OCI-LY7 (cell line): ENCODE results near the gene DNAJC28. TPM values are rescaled to one million over a fixed set of nuclear protein-coding genes. Genes with fewer than 3 reads are reported as not detected.

Experiments used
- BruUV-seq: library from RNA; stranded (reverse); fragments of 400-500 nt; replicated peaks from 2 replicates; lab custom pipeline; 2021; lab: Mats Ljungman, UMichigan
- CTCF ChIA-PET: fragments of 300-600 bp; sonication (Branson Sonifier 250); formaldehyde crosslinking; loops from one replicate; lab custom pipeline; 2022; ENCODE audit warnings: antibody characterized with exemption; ENCODE audit not compliant: unreplicated experiment; lab: Charles Lee
- POLR2A ChIA-PET: fragments of 300-600 bp; sonication (Branson Sonifier 250); formaldehyde crosslinking; loops from one replicate; lab custom pipeline; 2022; ENCODE audit warnings: antibody characterized with exemption; lab: Charles Lee
- DNase-seq: peaks from one replicate; pipeline ENCODE4 v3.0.0-alpha.2; 2015; ENCODE audit warnings: low spot score
- H2AFZ ChIP-seq: fragments of 200-600 bp; sonication (generic), shearing (Covaris generic); 2 replicates; pipeline ENCODE4 v1.6.1; 2014; ENCODE audit warnings: mild to moderate bottlenecking, antibody characterized with exemption, low read length, moderate library complexity
- H3K27ac ChIP-seq: fragments of 200-600 bp; sonication (generic); 2 replicates; pipeline ENCODE4 v1.5.1; 2014; ENCODE audit warnings: mixed run types, low read depth, mild to moderate bottlenecking, moderate library complexity, low read length, inconsistent platforms; ENCODE audit not compliant: poor library complexity, severe bottlenecking
- H3K36me3 ChIP-seq: fragments of 200-600 bp; sonication (generic); 2 replicates; pipeline ENCODE4 v1.6.1; 2014; ENCODE audit warnings: mild to moderate bottlenecking, antibody characterized with exemption, low read length, moderate library complexity, mixed read lengths; ENCODE audit not compliant: insufficient read depth
- H3K4me1 ChIP-seq: fragments of 200-600 bp; sonication (generic); 2 replicates; pipeline ENCODE4 v1.5.1; 2014; ENCODE audit warnings: mild to moderate bottlenecking, low read length; ENCODE audit not compliant: insufficient read depth, poor library complexity, severe bottlenecking
- H3K4me2 ChIP-seq: fragments of 200-600 bp; sonication (generic); 2 replicates; pipeline ENCODE4 v1.6.1; 2014; ENCODE audit warnings: mild to moderate bottlenecking, low read length
- H3K4me3 ChIP-seq: fragments of 200-600 bp; sonication (generic); 2 replicates; pipeline ENCODE4 v1.5.1; 2014; ENCODE audit warnings: mild to moderate bottlenecking, low read depth, low read length; ENCODE audit not compliant: poor library complexity, severe bottlenecking
- H3K79me2 ChIP-seq: fragments of 200-600 bp; sonication (generic); 2 replicates; pipeline ENCODE4 v1.6.1; 2016; ENCODE audit warnings: low read depth, mild to moderate bottlenecking, low read length, moderate library complexity, mixed read lengths; ENCODE audit not compliant: insufficient read depth
- H3K9me2 ChIP-seq: fragments of 200-600 bp; sonication (generic); 2 replicates; pipeline ENCODE4 v1.6.1; 2016; ENCODE audit warnings: mild to moderate bottlenecking, low read length, mixed read lengths; ENCODE audit not compliant: insufficient read depth
- H3K9me3 ChIP-seq: fragments of 200-600 bp; sonication (generic); 2 replicates; pipeline ENCODE4 v1.6.1; 2014; ENCODE audit warnings: mild to moderate bottlenecking, mixed run types, low read length, mixed read lengths
- H4K20me1 ChIP-seq: fragments of 200-600 bp; sonication (generic); 2 replicates; pipeline ENCODE4 v1.6.1; 2014; ENCODE audit warnings: mild to moderate bottlenecking, antibody characterized with exemption, low read length, moderate library complexity, mixed read lengths; ENCODE audit not compliant: insufficient read depth
- CTCF ChIP-seq: fragments of 200-600 bp; sonication (generic); conservative IDR thresholded peaks from 2 replicates; pipeline ENCODE4 v1.5.1; 2014; ENCODE audit warnings: mild to moderate bottlenecking, antibody characterized with exemption, low read length, moderate library complexity, mixed read lengths
- EZH2phosphoT487 ChIP-seq: fragments of 200-600 bp; sonication (generic); IDR thresholded peaks from 2 replicates; pipeline ENCODE4 v1.6.1; 2018; ENCODE audit warnings: low read depth, borderline replicate concordance, mild to moderate bottlenecking, mixed run types, antibody characterized with exemption, low read length, moderate library complexity, mixed read lengths
- intact Hi-C: fragments of 100-400 bp; cut with micrococcal nuclease; formaldehyde crosslinking; loops from one replicate; pipeline ENCODE4 v1.10.0; 2022; ENCODE audit not compliant: unreplicated experiment
- total RNA-seq, 2 experiments: library from RNA; depleted of rRNA in 1 of 2; stranded (reverse); fragments of >200 nt in 1 of 2; shearing (Covaris generic) in 1 of 2; gene quantifications; 2 replicates each; pipeline ENCODE4 v1.2.3, GENCODE V29; 2014 to 2022

The DNAJC28 gene
- total RNA-seq, 2 experiments from 2014 or later, result 0.95 to 1.3 TPM

GRCh38 chr21:33458861-33459260, 32.7 kb downstream of the DNAJC28 start:
- CTCF ChIA-PET, result interaction anchor here (1.1 kb wide), 1 partner anchor 12 kb away, joined by 3 read pairs; no protein-coding TSS in a partner anchor
- intact Hi-C loops, result no loop called here
- TF ChIP-seq CTCF, result no peak
- TF ChIP-seq EZH2phosphoT487, result no peak
- Histone ChIP-seq H3K4me2 (no peak overlapping the region), H3K4me1 (no peaks in the 10 kb centered on the region), H2AFZ (no peak overlapping the region), H3K4me3 (no peak overlapping the region), H3K36me3 (peaks cover 35% of the 10 kb centered on the region), H3K9me2 (no peaks in the 10 kb centered on the region), H4K20me1 (no peaks in the 10 kb centered on the region), H3K9me3 (no peaks in the 10 kb centered on the region), H3K27ac (no peak overlapping the region), H3K79me2 (no peaks in the 10 kb centered on the region)
- no peak for DNase-seq
- POLR2A ChIA-PET, result interaction anchor here (0.6 to 1.1 kb wide), 3 partner anchors 9 to 684 kb away, joined by 3 to 4 read pairs (median 3); no protein-coding TSS in a partner anchor
- no TSS peak for BruUV-seq

GRCh38 chr21:33455686-33456446, 35.6 kb downstream of the DNAJC28 start:
- TF ChIP-seq CTCF (no peak), EZH2phosphoT487 (no peak)
- Histone ChIP-seq H2AFZ (no peak overlapping the region), H3K9me3 (no peaks in the 10 kb centered on the region), H3K79me2 (no peaks in the 10 kb centered on the region), H3K4me2 (no peak overlapping the region), H3K36me3 (peaks cover 31% of the 10 kb centered on the region), H3K4me1 (no peaks in the 10 kb centered on the region), H3K27ac (no peak overlapping the region), H3K9me2 (no peaks in the 10 kb centered on the region), H3K4me3 (no peak overlapping the region), H4K20me1 (no peaks in the 10 kb centered on the region)
- BruUV-seq, result no TSS peak
- DNase-seq, result no peak
- intact Hi-C loops, result no loop called here
- CTCF ChIA-PET, result no interaction called here
- POLR2A ChIA-PET, result interaction anchor here (0.6 to 1.9 kb wide), 5 partner anchors 9 to 859 kb away, joined by 3 to 4 read pairs (median 3); no protein-coding TSS in a partner anchor

GRCh38 chr21:33452362-33452761, 39.2 kb downstream of the DNAJC28 start:
- Histone ChIP-seq H3K9me3 (no peaks in the 10 kb centered on the region), H3K4me2 (no peak overlapping the region), H3K9me2 (no peaks in the 10 kb centered on the region), H3K79me2 (no peaks in the 10 kb centered on the region), H3K4me3 (no peak overlapping the region), H3K27ac (no peak overlapping the region), H3K36me3 (peaks cover 12% of the 10 kb centered on the region), H4K20me1 (no peaks in the 10 kb centered on the region), H3K4me1 (no peaks in the 10 kb centered on the region), H2AFZ (no peak overlapping the region)
- CTCF ChIA-PET, result no interaction called here
- TF ChIP-seq EZH2phosphoT487 (no peak), CTCF (no peak)
- no peak for DNase-seq
- intact Hi-C loops, result no loop called here
- POLR2A ChIA-PET, result interaction anchor here (0.6 to 0.9 kb wide), 2 partner anchors 255 to 770 kb away, joined by 3 read pairs; no protein-coding TSS in a partner anchor
- no TSS peak for BruUV-seq
